Measurements from ENCODE around the gene TNK1.

- no peak for TF ChIP-seq CTCF (IDR thresholded peaks at IDR 0.05)
- no peak for TF ChIP-seq POLR2A (IDR thresholded peaks at IDR 0.05)
Measured at GRCh38 chr17:7384489-7385081, 3.7 kb downstream of the TNK1 start.

Data from testis (tissue), 2 donors.